Stimulated activated CD8-positive, alpha-beta memory T cell treated with anti-CD3 and anti-CD28 coated beads, Interleukin-7, amount 100 ng/mL, for 4 hours (primary cell): ENCODE data around the gene PCGF3.
A peak's percentile ranks its signal among the peaks of the same experiment; 100 is the strongest.

Experiments used
- DNase-seq, 2 donors: peaks; one replicate each; pipeline ENCODE4 v3.0.0-alpha.2; 2020; ENCODE audit warnings: low read depth in 2 of 2

PCGF3 gene, protein sequence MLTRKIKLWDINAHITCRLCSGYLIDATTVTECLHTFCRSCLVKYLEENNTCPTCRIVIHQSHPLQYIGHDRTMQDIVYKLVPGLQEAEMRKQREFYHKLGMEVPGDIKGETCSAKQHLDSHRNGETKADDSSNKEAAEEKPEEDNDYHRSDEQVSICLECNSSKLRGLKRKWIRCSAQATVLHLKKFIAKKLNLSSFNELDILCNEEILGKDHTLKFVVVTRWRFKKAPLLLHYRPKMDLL

DNA sequence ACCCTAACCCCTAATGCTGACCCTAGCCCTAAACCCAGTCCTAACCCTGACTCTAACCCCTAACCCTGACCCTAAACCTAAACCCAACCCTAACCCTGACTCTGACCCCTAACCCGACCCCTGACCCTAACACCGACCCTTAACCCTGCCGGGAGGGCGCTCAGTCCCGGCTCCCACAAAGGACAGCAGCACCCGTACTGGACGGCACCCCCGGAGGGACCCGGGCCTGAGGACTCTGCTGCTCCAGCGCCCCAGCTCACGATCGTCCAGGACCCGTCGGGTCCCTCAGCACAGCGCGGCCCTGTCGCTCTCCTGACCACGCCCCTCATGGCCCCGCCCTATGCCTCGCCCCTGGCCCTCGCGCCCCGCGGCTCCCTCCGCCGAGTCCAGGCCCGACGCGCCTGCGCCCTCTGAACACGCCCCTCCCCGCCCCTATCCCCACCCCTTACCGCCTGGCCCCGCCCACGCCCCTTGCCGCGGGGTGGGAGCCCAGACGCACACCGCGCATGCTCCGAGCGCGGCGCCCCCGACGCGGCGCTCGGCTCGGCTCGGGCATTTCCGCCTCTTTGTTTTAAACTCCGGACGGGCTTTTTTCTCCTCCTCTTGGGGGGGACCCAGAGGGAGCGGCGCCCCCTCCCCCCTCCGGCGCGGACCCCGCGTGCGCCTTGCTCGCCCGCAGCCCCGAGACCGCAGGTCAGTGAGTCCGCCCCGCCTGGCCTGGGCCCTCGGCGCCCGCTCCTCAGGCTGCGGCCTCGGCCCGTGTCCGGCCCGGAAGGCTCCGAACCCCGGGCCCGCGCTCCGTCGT is at the start of gene PCGF3:
PCGF3 (plus strand) TSS at position 555 of the 805 bp plus-strand sequence. CDS start 27,849 bp downstream, outside the sequence.
- DNase-seq = peak; percentile 89 to 93

DNA sequence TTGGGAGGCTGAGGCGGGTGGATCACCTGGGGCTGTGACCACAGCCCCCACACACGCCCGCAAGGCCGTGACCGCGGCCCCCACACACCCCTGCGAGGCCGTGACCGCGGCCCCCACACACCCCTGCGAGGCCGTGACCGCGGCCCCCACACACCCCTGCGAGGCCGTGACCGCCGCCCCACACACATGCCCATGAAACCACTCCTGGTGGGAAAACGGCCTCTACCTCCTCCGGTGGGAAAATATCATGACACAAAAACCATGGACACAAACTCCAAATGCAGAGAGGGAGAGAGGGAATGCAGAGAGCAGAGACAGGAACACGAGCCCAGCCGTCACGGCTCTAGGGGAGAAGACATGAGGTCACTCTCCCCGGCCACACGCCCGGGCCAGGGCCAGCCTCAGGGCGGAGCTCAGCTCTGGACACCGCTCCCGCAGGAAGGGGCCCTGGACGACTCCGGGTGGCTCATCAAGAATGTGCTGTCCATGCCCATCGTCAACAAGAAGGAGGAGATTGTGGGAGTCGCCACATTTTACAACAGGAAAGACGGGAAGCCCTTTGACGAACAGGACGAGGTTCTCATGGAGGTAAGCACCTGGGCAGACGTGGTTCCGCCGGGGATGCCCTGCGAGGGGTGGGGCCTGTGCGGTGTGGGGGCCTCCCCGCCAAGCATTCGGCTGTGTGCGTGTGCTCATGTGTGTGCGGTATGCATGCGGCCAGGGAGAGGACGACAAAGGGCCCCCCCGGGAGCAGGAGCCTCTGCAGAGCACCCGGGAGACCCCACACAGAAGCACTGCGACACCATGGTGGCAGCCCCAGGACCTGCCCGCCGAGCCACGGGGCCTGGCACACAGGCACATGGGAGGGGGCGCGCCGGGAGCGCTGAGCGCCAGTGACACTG is 48.9 kb upstream of the PCGF3 start:
- no peak for DNase-seq

DNA sequence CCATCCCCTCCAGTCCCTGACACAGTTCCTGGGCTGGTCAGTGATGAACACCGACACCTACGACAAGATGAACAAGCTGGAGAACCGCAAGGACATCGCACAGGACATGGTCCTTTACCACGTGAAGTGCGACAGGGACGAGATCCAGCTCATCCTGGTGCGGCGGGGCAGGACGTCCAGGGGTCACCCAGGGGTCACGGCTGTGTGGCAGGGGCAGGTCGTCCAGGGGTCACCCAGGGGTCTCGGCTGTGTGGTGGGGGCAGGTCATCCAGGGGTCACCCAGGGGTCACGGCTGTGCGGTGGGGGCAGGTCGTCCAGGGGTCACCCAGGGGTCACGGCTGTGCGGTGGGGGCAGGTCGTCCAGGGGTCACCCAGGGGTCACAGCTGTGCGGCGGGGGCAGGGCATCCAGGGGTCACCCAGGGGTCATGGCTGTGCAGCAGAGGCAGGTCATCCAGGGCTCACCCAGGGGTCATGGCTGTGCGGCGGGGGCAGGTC is 48.2 kb upstream of the PCGF3 start:
- no peak for DNase-seq

DNA sequence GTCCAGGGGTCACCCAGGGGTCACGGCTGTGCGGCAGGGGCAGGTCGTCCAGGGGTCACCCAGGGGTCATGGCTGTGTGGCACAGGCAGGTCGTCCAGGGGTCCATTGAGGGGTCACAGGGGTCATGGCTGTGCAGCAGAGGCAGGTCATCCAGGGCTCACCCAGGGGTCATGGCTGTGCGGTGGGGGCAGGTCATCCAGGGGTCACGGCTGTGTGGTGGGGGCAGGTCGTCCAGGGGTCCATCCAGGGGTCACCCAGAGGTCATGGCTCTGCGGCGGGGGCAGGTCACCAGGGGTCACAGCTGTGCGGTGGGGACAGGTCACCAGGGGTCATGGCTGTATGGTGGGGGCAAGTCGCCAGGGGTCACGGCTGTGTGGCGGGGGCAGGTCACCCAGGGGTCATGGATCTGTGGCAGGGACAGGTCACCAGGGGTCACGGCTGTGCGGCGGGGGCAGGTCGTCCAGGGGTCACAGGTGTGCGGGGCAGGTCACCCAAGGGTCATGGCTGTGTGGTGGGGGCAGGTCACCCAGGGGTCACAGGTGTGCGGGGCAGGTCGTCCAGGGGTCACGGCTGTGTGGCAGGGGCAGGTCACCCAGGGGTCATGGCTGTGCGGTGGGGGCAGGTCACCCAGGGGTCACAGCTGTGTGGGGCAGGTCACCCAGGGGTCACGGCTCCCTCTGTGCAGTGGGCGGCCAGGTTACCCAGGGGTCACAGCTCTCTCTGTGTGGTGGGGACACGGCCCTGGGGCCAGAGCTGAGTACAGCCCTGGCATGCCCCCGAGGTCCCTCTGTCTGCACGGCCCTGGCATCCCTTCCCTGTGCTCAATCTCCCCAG is 47.6 kb upstream of the PCGF3 start:
- no peak for DNase-seq

DNA sequence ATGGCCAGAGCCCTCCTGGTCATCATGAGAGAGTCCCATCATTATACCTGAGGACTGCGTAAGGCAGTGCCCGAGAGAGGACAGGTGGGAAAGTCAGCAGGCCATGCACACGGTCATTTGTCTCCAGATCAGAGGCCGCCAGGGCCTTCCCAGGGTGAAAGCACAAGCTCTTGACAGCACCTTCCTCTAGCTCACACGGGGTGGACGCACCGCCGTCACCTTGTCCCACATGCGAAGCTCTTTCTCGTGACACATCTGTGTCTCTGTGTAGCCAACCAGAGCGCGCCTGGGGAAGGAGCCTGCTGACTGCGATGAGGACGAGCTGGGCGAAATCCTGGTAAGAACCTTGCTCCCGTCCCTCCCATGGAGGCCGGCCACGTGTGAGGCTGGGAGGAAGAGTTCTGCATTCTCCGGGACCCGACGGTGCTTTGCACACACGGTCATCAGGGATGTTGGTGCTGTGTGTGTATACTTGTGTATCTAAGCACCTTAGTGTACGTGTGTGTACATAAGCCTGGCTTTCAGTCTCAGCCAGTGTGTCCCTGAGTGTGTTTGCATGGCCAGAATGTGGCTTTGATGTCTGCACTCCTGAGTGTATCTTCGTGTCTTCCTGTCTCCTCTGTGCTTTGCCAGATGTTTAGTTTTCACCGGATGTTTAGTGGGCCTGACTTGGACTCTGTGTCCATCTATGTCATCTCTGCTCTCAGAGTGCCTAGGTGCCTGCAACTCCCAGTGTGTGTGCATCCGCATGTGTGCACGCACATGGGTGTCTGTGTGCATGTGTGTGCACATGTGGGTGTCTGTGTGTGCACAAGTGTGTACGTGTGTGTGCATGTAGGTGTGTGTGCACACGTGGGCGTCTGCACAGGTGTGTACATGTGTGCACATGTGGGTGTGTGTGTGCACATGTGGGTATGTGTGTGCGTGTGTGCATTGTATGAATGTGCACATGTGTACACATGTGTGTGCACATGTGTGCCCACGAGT is 46.7 kb upstream of the PCGF3 start:
- DNase-seq = no peak

DNA sequence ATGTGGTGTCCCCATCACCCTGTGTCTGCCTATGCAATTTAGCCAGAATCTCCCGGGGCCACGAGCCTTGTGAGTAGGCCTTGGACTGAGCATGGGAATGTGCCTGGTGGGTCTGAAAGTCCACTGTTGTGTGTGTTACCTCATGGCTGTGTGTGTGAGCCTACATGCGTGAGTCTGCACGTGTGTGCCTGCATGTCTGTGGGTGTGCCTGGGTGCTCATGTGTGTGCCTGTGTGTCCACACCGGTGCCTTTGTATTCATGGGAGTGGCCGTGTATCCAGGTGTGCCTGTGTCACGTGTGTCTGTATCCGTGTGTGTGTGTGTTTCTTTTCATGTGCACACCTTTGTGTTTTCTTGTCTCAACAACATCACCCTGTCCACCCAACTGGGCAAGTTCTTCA is 45.8 kb upstream of the PCGF3 start:
- DNase-seq = no peak

DNA sequence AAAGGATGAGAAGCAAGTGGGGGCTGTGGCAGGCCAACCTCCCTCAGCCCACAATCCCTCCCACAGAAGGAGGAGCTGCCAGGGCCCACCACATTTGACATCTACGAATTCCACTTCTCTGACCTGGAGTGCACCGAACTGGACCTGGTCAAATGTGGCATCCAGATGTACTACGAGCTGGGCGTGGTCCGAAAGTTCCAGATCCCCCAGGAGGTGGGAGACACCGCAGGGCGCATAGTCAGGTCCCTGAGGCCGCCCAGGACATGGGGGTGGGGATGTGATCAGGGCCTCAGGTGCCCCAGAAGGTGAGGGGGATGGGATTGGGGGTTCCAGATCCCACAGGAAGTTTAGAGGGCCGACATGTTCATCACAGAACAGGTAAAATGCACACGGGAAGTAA is 45.2 kb upstream of the PCGF3 start:
- no peak for DNase-seq

DNA sequence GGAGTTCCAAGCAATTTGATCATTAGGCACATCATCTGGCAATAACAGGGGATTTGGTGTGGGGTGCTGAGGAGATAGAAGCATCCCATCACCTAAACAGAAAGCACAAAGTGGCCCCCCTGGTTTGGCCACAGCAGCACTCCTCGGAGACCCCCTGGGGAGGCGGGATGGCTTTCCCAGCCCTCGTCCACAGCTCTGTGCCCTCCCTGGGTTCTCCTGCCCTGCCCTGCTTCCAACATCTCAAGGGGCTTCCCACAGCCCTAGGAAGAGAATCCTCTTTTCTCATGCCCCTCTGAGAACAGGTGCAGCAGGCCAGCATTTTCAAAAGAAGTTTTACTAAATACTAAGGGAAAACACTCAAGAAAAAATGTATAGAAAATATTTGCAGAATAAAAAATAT is 44.4 kb upstream of the PCGF3 start:
- DNase-seq = no peak

DNA sequence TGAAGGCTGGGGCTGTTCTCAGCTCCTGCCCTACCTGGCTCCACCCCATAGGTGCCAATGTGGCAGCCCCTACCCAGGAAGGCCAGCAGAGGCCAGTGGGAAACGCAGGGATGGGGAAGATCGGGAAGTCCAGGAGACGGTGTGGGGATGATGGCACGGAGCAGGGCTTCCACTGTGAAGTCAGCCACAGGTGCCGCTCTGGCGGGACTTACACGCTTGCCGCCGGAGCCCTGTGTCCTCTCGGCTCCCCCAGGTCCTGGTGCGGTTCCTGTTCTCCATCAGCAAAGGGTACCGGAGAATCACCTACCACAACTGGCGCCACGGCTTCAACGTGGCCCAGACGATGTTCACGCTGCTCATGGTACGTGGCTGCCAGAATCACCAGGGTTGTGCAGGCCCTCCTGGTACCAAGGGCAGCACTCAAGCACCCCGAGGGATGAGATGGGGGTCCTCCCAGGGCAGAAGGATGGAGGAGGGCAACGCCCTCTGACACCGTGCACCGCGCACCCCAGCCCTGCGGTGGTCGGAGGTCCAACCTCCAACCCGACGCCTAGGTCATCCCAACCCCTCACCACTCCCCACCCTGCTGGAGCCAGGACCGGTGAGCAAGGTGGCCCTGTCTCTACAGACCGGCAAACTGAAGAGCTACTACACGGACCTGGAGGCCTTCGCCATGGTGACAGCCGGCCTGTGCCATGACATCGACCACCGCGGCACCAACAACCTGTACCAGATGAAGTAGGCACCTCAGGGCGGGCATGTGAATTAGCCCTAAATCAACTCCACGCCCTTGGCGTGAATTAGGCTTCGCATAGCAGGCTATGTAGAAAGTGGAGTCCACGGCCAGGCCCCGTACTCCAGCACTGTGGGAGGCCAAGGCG is 43.5 kb upstream of the PCGF3 start:
- no peak for DNase-seq

DNA sequence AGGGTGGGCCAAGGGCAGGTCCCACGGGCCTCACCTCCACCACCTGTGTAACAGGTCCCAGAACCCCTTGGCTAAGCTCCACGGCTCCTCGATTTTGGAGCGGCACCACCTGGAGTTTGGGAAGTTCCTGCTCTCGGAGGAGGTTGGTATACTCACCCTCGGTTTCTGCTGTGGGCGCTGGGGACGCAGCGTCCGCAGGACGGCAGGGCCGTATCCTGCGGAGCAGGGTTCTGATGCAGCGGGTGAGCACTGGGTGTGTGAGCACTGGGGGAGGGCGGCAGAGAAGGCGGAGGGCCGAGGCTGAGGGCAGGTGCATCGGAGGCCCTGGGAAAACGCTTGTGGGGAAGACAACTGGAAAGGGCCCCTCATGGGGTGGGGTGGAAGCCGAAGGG is 42.6 kb upstream of the PCGF3 start:
- no peak for DNase-seq

DNA sequence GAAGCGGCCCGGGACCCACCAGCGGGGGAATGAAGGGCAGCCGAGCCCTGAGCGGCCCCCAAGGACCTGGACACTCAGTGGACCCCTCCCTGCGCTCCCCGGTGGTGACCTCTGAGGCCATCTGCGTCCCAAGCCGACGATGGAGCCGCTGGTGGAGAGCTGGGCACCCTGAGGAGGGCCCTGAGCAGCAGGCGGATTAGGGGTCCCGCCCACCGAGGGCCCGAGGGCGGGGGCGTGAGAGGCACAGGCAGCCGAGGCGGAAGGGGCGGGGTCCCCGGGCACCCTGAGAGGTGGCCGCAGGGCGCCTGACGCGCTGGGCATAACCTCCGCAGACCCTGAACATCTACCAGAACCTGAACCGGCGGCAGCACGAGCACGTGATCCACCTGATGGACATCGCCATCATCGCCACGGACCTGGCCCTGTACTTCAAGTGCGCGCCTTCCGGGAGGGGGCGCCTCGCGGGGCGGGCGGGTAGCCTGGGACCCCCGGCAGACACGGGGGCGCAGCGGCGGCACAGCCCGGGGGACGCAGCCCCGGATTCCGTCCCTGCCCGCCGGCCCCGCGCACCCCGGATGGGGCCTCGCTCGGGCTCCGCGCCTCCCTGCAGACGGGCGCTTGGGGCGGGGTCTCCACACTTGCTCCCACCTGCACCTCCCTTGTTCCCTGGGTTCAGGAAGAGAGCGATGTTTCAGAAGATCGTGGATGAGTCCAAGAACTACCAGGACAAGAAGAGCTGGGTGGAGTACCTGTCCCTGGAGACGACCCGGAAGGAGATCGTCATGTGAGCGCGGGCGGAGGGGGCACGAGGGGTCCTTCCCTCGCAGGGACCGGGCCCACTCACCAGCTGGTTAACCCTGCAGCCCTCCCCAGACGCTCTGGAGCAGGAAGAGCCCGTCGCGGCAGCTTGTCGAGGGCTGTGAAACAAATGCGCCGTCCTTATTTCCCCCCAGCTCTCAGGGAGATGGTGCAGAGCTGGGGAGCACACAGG is 41.9 kb upstream of the PCGF3 start:
- peak; percentile 58 to 82 for DNase-seq

DNA sequence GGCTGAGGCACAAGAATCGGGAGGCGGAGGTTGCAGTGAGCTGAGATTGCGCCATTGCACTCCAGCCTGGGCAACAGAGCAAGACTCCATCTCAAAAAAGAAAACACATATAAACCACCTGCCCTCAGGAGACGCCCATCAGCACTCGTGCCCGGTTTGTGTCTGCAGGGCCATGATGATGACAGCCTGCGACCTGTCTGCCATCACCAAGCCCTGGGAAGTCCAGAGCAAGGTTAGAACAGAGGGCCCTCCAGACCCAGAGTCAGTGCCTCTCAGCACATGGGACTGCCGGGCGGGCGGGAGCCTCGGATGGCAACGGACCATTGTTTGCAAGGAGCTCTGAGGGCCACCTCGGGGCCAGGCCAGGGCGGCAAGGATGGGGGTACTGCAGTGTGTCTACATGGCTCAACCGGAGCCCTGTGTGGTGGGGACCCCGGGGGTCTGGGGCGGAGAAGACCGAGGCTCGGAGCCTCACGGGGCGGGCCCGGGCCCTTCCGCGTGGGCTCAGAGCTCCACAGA is 40.9 kb upstream of the PCGF3 start:
- no peak for DNase-seq

DNA sequence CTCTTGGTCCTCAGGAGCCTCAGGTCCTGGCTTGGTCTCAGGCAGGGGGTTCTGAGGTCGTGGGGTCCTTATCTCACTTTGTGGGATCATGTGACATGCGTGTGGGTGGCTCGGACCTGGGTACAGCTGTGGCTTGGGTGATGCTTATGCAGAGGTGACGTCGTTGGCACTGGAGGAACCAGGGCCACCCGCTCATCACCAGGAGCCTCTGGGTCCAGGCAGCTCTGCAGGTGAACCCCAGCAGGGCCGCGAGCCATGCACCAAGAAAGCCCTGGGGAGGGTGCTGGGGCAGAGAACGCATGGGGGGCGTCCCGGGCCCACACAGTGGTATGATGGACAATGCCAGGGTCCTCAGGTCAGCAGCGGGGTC is 40.3 kb upstream of the PCGF3 start:
- DNase-seq = no peak

DNA sequence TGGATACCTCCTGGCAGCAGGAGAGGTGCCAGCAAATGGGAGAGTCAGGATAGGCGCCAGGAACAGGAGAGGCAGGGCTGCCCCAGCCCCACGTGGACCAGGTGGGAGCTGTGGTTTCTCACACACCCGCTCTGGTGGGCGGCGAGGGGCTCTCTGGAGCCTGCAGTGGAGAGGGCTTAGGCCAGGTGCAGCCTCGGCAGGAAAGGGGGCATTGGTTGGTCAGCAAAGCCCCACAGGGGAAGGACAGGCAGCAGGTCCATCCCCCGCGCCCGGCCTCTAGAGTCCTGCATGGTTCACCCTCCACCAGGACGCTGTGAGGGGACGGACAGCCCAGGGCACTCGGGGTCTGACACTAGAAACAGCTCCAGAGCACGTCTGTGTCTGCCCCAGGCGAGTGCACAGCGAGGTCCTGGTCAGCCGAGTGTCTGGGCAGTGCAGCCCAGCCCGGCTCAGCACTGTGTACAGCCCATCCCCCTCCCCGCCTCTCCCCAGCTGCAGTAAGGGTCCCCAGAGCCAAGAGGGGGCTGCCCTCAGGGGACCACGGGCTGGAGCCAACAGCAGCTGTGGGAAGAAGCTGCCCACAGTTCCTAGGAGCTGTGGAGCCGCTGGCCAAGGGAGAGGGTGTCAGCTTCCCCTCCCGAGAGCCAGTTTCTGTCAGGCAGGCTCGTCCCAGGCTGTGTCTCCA is 39.7 kb upstream of the PCGF3 start:
- DNase-seq = no peak

DNA sequence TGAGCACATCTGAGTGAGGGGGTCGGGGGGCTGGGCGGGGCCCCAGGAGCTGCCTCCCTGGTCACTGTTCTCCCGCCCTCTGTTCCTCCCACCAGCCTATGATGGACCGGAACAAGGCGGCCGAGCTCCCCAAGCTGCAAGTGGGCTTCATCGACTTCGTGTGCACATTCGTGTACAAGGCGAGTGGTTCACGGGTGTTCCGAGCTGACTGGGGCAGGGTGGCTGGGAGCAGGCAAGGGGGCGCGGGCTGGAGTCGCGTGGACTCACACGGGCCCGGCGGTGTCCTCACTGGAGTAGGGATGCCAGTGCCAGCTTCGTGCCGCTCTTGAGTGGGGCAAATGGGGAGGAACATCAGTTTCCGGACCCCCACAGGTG is 39.2 kb upstream of the PCGF3 start:
- no peak for DNase-seq

DNA sequence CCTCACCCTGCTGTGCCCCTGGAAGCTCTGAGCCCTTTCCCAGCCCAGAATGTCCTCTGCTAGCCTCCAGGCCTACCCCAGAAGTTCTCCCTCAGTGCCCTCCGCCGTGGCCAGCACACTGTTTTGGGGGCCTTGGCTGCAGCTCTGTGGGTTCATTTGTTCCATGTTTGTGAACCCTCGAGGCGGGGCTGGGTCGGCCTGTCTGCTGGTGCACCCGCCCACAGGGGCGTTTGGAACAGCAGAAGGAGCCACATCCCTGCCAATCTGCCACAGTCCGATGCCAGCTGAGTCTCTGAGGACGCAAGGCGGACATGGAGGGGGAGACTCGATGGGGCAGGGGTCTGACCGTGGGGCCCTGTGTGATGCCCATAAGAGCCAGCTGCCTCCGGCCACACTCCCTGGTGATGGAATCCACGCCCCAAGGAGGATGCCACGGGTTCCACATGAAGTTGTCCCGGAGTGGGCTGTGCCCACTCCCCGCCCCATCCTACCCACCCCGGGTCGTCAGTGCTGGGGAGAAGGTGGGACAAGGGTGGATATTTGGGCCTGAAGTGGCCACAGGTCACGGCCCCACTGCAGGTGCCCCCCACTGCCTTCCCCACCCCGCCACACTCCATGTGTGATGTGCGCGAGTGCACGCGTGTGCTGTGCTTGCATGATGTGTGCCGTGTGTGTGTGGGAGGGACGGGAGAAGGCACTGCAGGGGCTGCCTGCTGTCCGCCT is 38.6 kb upstream of the PCGF3 start:
- DNase-seq = no peak

DNA sequence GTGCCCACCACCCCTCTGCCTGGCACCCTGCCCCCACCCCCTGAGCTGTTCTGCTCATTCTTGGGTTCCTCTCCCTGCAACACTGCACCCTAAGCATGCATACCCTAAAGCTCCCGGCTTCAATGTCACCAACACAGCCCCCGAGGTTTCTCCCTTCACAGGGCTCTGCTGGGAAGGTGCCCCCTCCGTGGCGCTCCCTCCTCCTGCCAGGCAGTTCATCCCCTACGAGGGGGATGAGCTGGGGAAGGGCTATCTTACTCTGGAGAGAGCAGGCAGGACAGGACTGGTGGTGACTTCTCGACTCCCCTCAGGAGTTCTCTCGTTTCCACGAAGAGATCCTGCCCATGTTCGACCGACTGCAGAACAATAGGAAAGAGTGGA is 38.1 kb upstream of the PCGF3 start:
- DNase-seq = no peak
